Neuron (in vitro differentiated cells): ENCODE measurements around the gene UBTD2.

Experiments used
- H2AFZ ChIP-seq: one replicate; pipeline ENCODE4 v1.6.1; 2013; ENCODE audit warnings: low read depth, mild to moderate bottlenecking, inconsistent platforms, low read length, moderate library complexity
- H3K27me3 ChIP-seq: one replicate; pipeline ENCODE4 v1.6.1; 2013; ENCODE audit warnings: low read length; ENCODE audit not compliant: insufficient read depth
- H3K36me3 ChIP-seq: one replicate; pipeline ENCODE4 v1.6.1; 2013; ENCODE audit warnings: low read length; ENCODE audit not compliant: insufficient read depth
- H3K4me1 ChIP-seq: one replicate; pipeline ENCODE4 v1.6.1; 2013; ENCODE audit warnings: low read length; ENCODE audit not compliant: insufficient read depth
- H3K4me3 ChIP-seq: 2 replicates; pipeline ENCODE4 v1.5.1; 2013; ENCODE audit warnings: mild to moderate bottlenecking, low read length, moderate library complexity
- H3K9me3 ChIP-seq: one replicate; pipeline ENCODE4 v1.6.1; 2013; ENCODE audit warnings: low read length

Gene UBTD2

DNA sequence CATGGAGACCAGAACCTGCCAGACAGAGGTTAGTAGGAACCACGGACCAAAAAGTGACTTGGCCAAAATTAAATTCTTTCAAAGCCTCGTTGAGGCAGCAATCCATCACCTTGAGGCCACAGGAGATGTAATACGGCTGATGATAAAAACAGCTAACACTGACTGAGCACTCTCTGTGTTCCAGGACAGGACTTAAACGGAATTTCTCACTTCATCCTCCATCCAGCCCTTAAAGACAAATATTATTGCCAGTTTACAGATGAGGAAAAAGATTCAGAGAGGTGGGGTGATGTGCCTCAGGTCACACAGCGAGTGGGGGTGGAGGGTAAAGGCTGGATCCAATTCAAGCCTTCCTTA, 120.6 kb downstream of the UBTD2 start:
- Histone ChIP-seq H2AFZ (no peak overlapping the region), H3K27me3 (no peaks in the 10 kb centered on the region), H3K4me1 (peaks cover 4% of the 10 kb centered on the region), H3K4me3 (no peak overlapping the region), H3K36me3 (no peaks in the 10 kb centered on the region), H3K9me3 (no peaks in the 10 kb centered on the region)

- no peaks in the 10 kb centered on the region for H3K27me3 ChIP-seq
- H3K36me3 ChIP-seq: no peaks in the 10 kb centered on the region
- no peak overlapping the region for H2AFZ ChIP-seq
- H3K4me3 ChIP-seq: no peak overlapping the region
- H3K4me1 ChIP-seq: peaks cover 2% of the 10 kb centered on the region
- H3K9me3 ChIP-seq: no peaks in the 10 kb centered on the region
Observed at GRCh38 chr5:172162323-172162986, 121.1 kb downstream of the UBTD2 start.

DNA sequence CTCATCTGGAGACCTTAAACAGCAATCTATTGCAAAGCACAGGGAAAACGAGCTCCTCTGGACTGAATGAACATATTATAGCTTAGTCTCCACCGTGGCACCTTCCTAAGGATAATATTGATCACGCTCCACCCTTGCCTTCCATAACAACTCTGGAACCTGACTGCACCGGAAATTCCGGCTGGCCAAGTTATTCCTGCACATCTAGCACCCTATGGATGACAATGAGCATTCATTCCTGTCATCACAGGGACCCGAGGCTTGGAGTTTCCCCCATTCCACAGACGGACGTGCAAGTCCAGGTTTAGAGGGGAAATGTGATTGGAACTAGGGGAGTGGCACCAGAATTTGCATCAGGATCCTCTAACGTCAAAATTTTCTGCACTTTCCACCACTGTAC, 123.1 kb downstream of the UBTD2 start:
- no peaks in the 10 kb centered on the region for H3K36me3 ChIP-seq
- H3K4me1 ChIP-seq: no peaks in the 10 kb centered on the region
- H3K4me3 ChIP-seq: no peak overlapping the region
- H3K9me3 ChIP-seq: no peaks in the 10 kb centered on the region
- H2AFZ ChIP-seq: no peak overlapping the region
- no peaks in the 10 kb centered on the region for H3K27me3 ChIP-seq
